CD14-positive monocyte (primary cell): ENCODE measurements around the gene MAP7. TPM values are rescaled to one million over a fixed set of nuclear protein-coding genes. Genes with fewer than 3 reads are reported as not detected.

Experiments
- DNase-seq, 3 donors: peaks; one replicate each; pipeline ENCODE4 v3.0.0-alpha.2; 2011 to 2022
- H2AFZ ChIP-seq: 2 replicates; pipeline ENCODE4 v1.6.0; 2012; ENCODE audit warnings: mild to moderate bottlenecking, low read depth, low read length, inconsistent platforms; ENCODE audit not compliant: insufficient read depth, poor library complexity, severe bottlenecking
- H3K27ac ChIP-seq, 2 donors: 1 replicate in 1 of 2; 2 replicates in 1 of 2; pipeline ENCODE4 v1.5.1; 2012 to 2013; ENCODE audit warnings: low read length in 2 of 2, control low read depth in 1 of 2, inconsistent platforms in 1 of 2, low read depth in 1 of 2, mild to moderate bottlenecking in 1 of 2
- H3K27me3 ChIP-seq, 2 donors: one replicate each; pipeline versions ENCODE4 v1.6.0 to v1.6.1; 2011 to 2013; ENCODE audit warnings: low read length in 2 of 2; ENCODE audit not compliant: control insufficient read depth in 2 of 2, insufficient read depth in 2 of 2
- H3K36me3 ChIP-seq, 2 donors: replicated peaks in 1 of 2; 1 replicate in 1 of 2; 2 replicates in 1 of 2; pipeline versions ENCODE4 v1.5.1 to v1.6.1; 2012 to 2013; ENCODE audit warnings: low read length in 2 of 2, control low read depth in 1 of 2, inconsistent platforms in 1 of 2, mild to moderate bottlenecking in 1 of 2; ENCODE audit not compliant: insufficient read depth in 2 of 2, control insufficient read depth in 1 of 2
- H3K4me1 ChIP-seq, 2 donors: 1 replicate in 1 of 2; 2 replicates in 1 of 2; pipeline versions ENCODE4 v1.5.1 to v1.6.1; 2012 to 2013; ENCODE audit warnings: low read length in 2 of 2, control low read depth in 1 of 2, inconsistent platforms in 1 of 2, mild to moderate bottlenecking in 1 of 2, moderate library complexity in 1 of 2; ENCODE audit not compliant: insufficient read depth in 2 of 2, control insufficient read depth in 1 of 2
- H3K4me2 ChIP-seq: replicated peaks from 2 replicates; pipeline ENCODE3; 2012; ENCODE audit warnings: low read length, moderate library complexity, mild to moderate bottlenecking; ENCODE audit not compliant: poor library complexity, severe bottlenecking; ENCODE audit errors: extremely low read depth
- H3K4me3 ChIP-seq, 3 experiments: fragments of 200-600 bp in 1 of 3; sonication (generic) in 1 of 3; replicated peaks in 1 of 3; 1 replicate in 2 of 3; 2 replicates in 1 of 3; pipeline ENCODE4 v1.5.1; 2011 to 2013; ENCODE audit warnings: low read length in 3 of 3, mild to moderate bottlenecking in 3 of 3, control low read depth in 2 of 3, low read depth in 2 of 3, inconsistent platforms in 1 of 3, moderate library complexity in 1 of 3
- H3K79me2 ChIP-seq: 2 replicates; pipeline ENCODE4 v1.6.0; 2012; ENCODE audit warnings: mild to moderate bottlenecking, control low read depth, inconsistent platforms, low read length, moderate library complexity; ENCODE audit not compliant: insufficient read depth
- H3K9ac ChIP-seq: 2 replicates; pipeline ENCODE4 v1.6.0; 2017; ENCODE audit warnings: low read length, mild to moderate bottlenecking; ENCODE audit not compliant: insufficient read depth, poor library complexity, severe bottlenecking
- H3K9me3 ChIP-seq, 2 donors: replicated peaks in 1 of 2; 1 replicate in 1 of 2; 2 replicates in 1 of 2; pipeline versions ENCODE4 v1.5.1 to v1.6.1; 2012 to 2013; ENCODE audit warnings: low read length in 2 of 2, control low read depth in 1 of 2; ENCODE audit not compliant: control insufficient read depth in 1 of 2, insufficient read depth in 1 of 2
- H4K20me1 ChIP-seq: 2 replicates; pipeline ENCODE4 v1.6.0; 2012; ENCODE audit warnings: mild to moderate bottlenecking, low read length, control low read depth, moderate library complexity; ENCODE audit not compliant: insufficient read depth
- H3K27ac Mint-ChIP-seq, 7 donors: one replicate each; pipeline ENCODE4 v1.8.0; 2020; ENCODE audit warnings: mild to moderate bottlenecking in 7 of 7, mixed read lengths in 7 of 7, moderate library complexity in 6 of 7, inconsistent platforms in 2 of 7
- H3K27me3 Mint-ChIP-seq, 3 donors: one replicate each; pipeline ENCODE4 v1.8.0; 2021 to 2022; ENCODE audit warnings: low read depth in 3 of 3, mild to moderate bottlenecking in 3 of 3, mixed read lengths in 3 of 3, moderate library complexity in 3 of 3, inconsistent platforms in 1 of 3
- H3K36me3 Mint-ChIP-seq, 2 donors: one replicate each; pipeline ENCODE4 v1.8.0; 2020; ENCODE audit warnings: mixed read lengths in 2 of 2, inconsistent platforms in 1 of 2, mild to moderate bottlenecking in 1 of 2
- H3K4me1 Mint-ChIP-seq: one replicate; pipeline ENCODE4 v1.8.0; 2020; ENCODE audit warnings: mild to moderate bottlenecking, mixed read lengths
- H3K4me3 Mint-ChIP-seq, 2 donors: one replicate each; pipeline ENCODE4 v1.8.0; 2020; ENCODE audit warnings: mild to moderate bottlenecking in 2 of 2, mixed read lengths in 2 of 2, moderate library complexity in 1 of 2
- H3K9me3 Mint-ChIP-seq, 7 donors: one replicate each; pipeline ENCODE4 v1.8.0; 2020 to 2022; ENCODE audit warnings: mixed read lengths in 7 of 7, mild to moderate bottlenecking in 6 of 7, moderate library complexity in 6 of 7, inconsistent platforms in 2 of 7
- WGBS: methylation state at CpG from one replicate; pipeline ENCODE4 v1.1.5; 2013; ENCODE audit warnings: missing lambda C conversion rate; ENCODE audit not compliant: insufficient coverage; 5-methylcytosine and 5-hydroxymethylcytosine counted together
- intact Hi-C, 2 donors: fragments of 100-400 bp; cut with micrococcal nuclease; formaldehyde crosslinking; loops; one replicate each; pipeline versions ENCODE4 v1.15.0 to v1.15.1; 2023
- polyA plus RNA-seq, 3 donors: library from polyadenylated mRNA; depleted of rRNA in 1 of 3; unstranded in 2 of 3; stranded (reverse) in 1 of 3; fragments of 300-500 nt in 2 of 3; fragments of >200 nt in 1 of 3; fragmentation: Illumina TruSeq in 2 of 3; gene quantifications; 1 replicate in 2 of 3; 2 replicates in 1 of 3; pipeline ENCODE4 v1.2.3, GENCODE V29; 2012 to 2021
- TF ChIP-seq, protein P1 (sequence below): fragments of 200-600 bp; IDR thresholded peaks from one replicate; pipeline ENCODE4 v1.8.0; 2022; ENCODE audit warnings: antibody characterized with exemption, mild to moderate bottlenecking

The MAP7 gene
- polyA plus RNA-seq, 3 donors: 0.67 to 1.6 (median 1.2) TPM

DNA sequence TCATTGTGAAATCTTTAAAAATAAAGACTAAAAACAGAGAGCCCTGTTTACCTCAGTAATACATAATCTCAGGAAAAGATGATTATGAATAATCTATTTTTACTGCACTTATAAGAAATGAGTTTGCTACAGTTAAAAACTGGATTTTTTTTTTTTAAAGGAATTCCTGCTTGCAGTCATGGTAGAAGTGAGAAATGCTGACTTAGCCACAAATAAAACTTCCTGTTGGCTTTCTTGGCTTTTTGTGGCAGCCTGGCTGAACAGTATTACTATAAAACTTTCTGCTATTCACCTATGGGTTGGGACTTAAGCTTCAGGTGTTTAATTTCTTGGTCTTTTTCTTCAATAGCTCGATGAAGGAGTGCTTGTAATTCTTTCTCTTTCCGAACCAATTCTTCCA lies 12.0 kb upstream of the MAP7 start:
- H3K4me2 ChIP-seq: no peak overlapping the region
- H3K36me3 ChIP-seq: peaks cover 69 to 98% of the 10 kb centered on the region in 2 donors
- H3K27ac ChIP-seq: no peak overlapping the region
- H3K27me3 ChIP-seq: no peaks in the 10 kb centered on the region
- peaks cover 78 to 86% of the 10 kb centered on the region in 2 donors for H3K36me3 Mint-ChIP-seq
- peaks cover 3% of the 10 kb centered on the region for H4K20me1 ChIP-seq
- no peak overlapping the region for H3K27ac Mint-ChIP-seq
- WGBS: no CpG with 5 or more reads among the region's 2 CpGs
- H3K4me1 Mint-ChIP-seq: peaks cover 13% of the 10 kb centered on the region
- no peak overlapping the region for H2AFZ ChIP-seq
- TF ChIP-seq, protein P1, sequence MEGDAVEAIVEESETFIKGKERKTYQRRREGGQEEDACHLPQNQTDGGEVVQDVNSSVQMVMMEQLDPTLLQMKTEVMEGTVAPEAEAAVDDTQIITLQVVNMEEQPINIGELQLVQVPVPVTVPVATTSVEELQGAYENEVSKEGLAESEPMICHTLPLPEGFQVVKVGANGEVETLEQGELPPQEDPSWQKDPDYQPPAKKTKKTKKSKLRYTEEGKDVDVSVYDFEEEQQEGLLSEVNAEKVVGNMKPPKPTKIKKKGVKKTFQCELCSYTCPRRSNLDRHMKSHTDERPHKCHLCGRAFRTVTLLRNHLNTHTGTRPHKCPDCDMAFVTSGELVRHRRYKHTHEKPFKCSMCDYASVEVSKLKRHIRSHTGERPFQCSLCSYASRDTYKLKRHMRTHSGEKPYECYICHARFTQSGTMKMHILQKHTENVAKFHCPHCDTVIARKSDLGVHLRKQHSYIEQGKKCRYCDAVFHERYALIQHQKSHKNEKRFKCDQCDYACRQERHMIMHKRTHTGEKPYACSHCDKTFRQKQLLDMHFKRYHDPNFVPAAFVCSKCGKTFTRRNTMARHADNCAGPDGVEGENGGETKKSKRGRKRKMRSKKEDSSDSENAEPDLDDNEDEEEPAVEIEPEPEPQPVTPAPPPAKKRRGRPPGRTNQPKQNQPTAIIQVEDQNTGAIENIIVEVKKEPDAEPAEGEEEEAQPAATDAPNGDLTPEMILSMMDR: no peak
- no peaks in the 10 kb centered on the region for H3K79me2 ChIP-seq
- no peak overlapping the region for H3K9ac ChIP-seq
- intact Hi-C loops: no loop called here
- no peak overlapping the region for H3K4me3 ChIP-seq
- no peaks in the 10 kb centered on the region for H3K9me3 ChIP-seq
- DNase-seq: no peak
- H3K4me1 ChIP-seq: peaks cover 6 to 9% of the 10 kb centered on the region in 2 donors
- no peak overlapping the region for H3K4me3 Mint-ChIP-seq
- peaks cover 0 to 3% (median 0%) of the 10 kb centered on the region in 7 donors for H3K9me3 Mint-ChIP-seq
- peaks cover 0 to 3% (median 0%) of the 10 kb centered on the region in 3 donors for H3K27me3 Mint-ChIP-seq

DNA sequence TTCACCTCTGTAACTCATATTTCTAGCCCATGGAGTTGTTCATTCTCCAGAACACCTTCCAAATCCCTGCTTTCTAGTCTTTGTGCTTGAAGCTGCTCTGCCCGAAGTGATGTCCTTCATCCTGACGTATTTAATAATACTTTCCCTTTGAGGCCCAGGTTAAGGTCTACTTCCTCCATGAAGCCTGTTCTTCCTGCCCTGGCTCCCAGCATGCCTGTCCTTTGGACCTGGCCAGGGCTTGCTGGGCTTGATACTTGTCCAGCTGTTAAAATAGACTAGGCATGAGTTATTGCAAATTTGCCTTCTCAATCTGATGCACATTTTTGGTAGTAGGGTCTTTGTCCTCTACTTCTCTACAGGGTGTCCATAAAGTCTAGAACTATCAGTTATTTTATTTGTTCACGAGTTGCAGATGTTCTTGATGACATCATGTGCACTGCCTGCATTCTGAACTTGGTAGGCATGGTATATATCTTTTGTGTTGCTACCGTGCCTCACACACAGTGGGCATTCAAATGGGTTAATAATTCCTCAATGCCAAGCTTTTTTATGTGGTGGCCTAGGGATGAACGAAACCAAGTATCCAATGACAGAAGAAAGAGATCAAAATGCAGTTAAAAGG lies 3.1 kb upstream of the MAP7 start:
- Histone ChIP-seq H3K4me2 (no peak overlapping the region), H3K36me3 (peaks cover 19 to 40% of the 10 kb centered on the region in 2 donors), H3K27ac (no peak overlapping the region), H3K27me3 (peaks cover 23 to 37% of the 10 kb centered on the region in 2 donors), H2AFZ (no peak overlapping the region), H3K9me3 (no peaks in the 10 kb centered on the region), H3K9ac (no peak overlapping the region), H3K4me1 (peaks cover 15 to 16% of the 10 kb centered on the region in 2 donors), H3K79me2 (no peaks in the 10 kb centered on the region), H3K4me3 (no peak overlapping the region), H4K20me1 (no peaks in the 10 kb centered on the region)
- Mint-ChIP-seq H3K9me3 (peaks cover 0 to 8% (median 0%) of the 10 kb centered on the region in 7 donors), H3K27me3 (peaks cover 31 to 39% (median 34%) of the 10 kb centered on the region in 3 donors), H3K4me3 (no peak overlapping the region), H3K4me1 (peaks cover 13% of the 10 kb centered on the region), H3K27ac (peak overlapping the region in 1 of 7 donors; percentile 8), H3K36me3 (peaks cover 40 to 43% of the 10 kb centered on the region in 2 donors)
- DNase-seq: no peak
- 87% methylated on average over 3 of the region's 5 CpGs for WGBS
- intact Hi-C loops: no loop called here
- TF ChIP-seq, protein P1: no peak
